Fibroblast of lung (primary cell): ENCODE measurements around the gene YKT6. TPM values are rescaled to one million over a fixed set of nuclear protein-coding genes. Genes with fewer than 3 reads are reported as not detected.
"Not testable (repeated sequence)": the region's sequence is repeated elsewhere in the genome, so short reads cannot be mapped to it uniquely, and the experiment has no call there.

Experiments used
- DNase-seq, 2 donors: peaks; one replicate each; pipeline versions ENCODE4 v3.0.0 to v3.0.0-alpha.2; 2010; ENCODE audit warnings: low read depth in 2 of 2
- H2AFZ ChIP-seq: 2 replicates; pipeline ENCODE4 v1.5.1; 2012; ENCODE audit warnings: low read length, control low read depth, inconsistent platforms
- H3K27ac ChIP-seq: 2 replicates; pipeline ENCODE4 v1.5.1; 2011; ENCODE audit warnings: low read length, control low read depth; ENCODE audit not compliant: insufficient read depth
- H3K27me3 ChIP-seq: 2 replicates; pipeline ENCODE4 v1.5.1; 2011; ENCODE audit warnings: mild to moderate bottlenecking, low read length; ENCODE audit not compliant: control insufficient read depth, insufficient read depth
- H3K36me3 ChIP-seq: 2 replicates; pipeline ENCODE4 v1.5.1; 2011; ENCODE audit warnings: low read length; ENCODE audit not compliant: control insufficient read depth, insufficient read depth
- H3K4me1 ChIP-seq: 2 replicates; pipeline ENCODE4 v1.5.1; 2011; ENCODE audit warnings: low read length; ENCODE audit not compliant: control insufficient read depth, insufficient read depth; ENCODE audit errors: extremely low read depth
- H3K4me2 ChIP-seq: 2 replicates; pipeline ENCODE4 v1.5.1; 2011; ENCODE audit warnings: low read length, control low read depth; ENCODE audit not compliant: insufficient read depth; ENCODE audit errors: extremely low read depth
- H3K4me3 ChIP-seq, 4 experiments: fragments of 200-600 bp in 1 of 4; sonication (generic) in 1 of 4; replicated peaks in 1 of 4; 2 replicates each; pipeline ENCODE4 v1.5.1; 2011 to 2016; ENCODE audit warnings: low read length in 4 of 4, low read depth in 3 of 4, mild to moderate bottlenecking in 3 of 4, control low read depth in 2 of 4, inconsistent platforms in 1 of 4, mixed read lengths in 1 of 4; ENCODE audit not compliant: insufficient read depth in 1 of 4; ENCODE audit errors: control extremely low read depth in 1 of 4
- H3K79me2 ChIP-seq: 2 replicates; pipeline ENCODE4 v1.5.1; 2012; ENCODE audit warnings: mild to moderate bottlenecking, low read length, inconsistent platforms; ENCODE audit not compliant: control insufficient read depth, insufficient read depth
- H3K9ac ChIP-seq: 2 replicates; pipeline ENCODE4 v1.5.1; 2011; ENCODE audit warnings: mild to moderate bottlenecking, low read length, control low read depth; ENCODE audit not compliant: insufficient read depth
- H3K9me3 ChIP-seq: 2 replicates; pipeline ENCODE4 v1.5.1; 2012; ENCODE audit warnings: low read depth, low read length; ENCODE audit not compliant: control insufficient read depth, insufficient read depth
- H4K20me1 ChIP-seq: 2 replicates; pipeline ENCODE4 v1.5.1; 2011; ENCODE audit warnings: low read length; ENCODE audit not compliant: control insufficient read depth, insufficient read depth; ENCODE audit errors: extremely low read depth
- EZH2 ChIP-seq: IDR thresholded peaks from 2 replicates; pipeline ENCODE4 v1.5.1; 2012; ENCODE audit warnings: low read length, control low read depth, mild to moderate bottlenecking; ENCODE audit errors: missing control alignments
- polyA plus RNA-seq, 2 donors: library from polyadenylated mRNA; depleted of rRNA in 1 of 2; stranded (reverse) in 1 of 2; unstranded in 1 of 2; fragments of >200 nt; gene quantifications; 2 replicates each; pipeline ENCODE4 v1.2.1, GENCODE V29; 2011 to 2012; ENCODE audit warnings: missing spikeins in 1 of 2
- total RNA-seq: library from RNA; depleted of rRNA; stranded (reverse); fragments of >200 nt; gene quantifications from 2 replicates; pipeline ENCODE4 v1.2.1, GENCODE V29; 2014
- TF ChIP-seq, protein P1 (sequence below), 2 donors: IDR thresholded peaks in 1 of 2; conservative IDR thresholded peaks in 1 of 2; 1 replicate in 1 of 2; 2 replicates in 1 of 2; pipeline ENCODE4 v1.5.1; 2011 to 2012; ENCODE audit warnings: low read length in 2 of 2, control low read depth in 1 of 2, inconsistent platforms in 1 of 2, low read depth in 1 of 2, mild to moderate bottlenecking in 1 of 2

Gene YKT6
- total and polyA plus RNA-seq, 2 donors (not counting 1 experiment from before 2014, with no cell fraction given): 90.0 to 99.0 TPM

DNA sequence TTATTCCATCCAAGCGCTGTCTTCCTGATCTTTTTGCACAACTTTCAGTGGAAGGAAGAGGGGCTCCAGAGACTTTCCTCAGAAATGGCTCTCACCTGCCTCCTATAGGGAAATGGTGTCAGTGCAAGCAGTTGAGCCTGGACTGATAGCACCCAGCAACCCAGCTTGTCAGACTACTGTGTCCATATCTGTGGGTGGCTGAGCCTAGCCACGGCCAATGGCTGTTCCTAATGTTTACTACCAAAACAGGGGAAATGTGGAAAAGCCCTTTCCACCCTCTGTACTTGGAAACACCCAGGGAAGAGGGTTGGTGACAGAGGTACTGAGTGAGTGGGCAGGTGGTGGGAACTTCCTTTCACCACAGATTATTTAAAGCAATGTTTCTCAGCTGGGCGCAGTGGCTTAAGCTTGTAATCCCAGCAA, 4.3 kb upstream of the YKT6 start:
- Histone ChIP-seq H3K79me2 (peaks cover 5% of the 10 kb centered on the region), H3K4me3 (no peak overlapping the region), H2AFZ (no peak overlapping the region), H3K36me3 (no peaks in the 10 kb centered on the region), H3K4me1 (no peaks in the 10 kb centered on the region), H3K4me2 (no peak overlapping the region), H4K20me1 (no peaks in the 10 kb centered on the region), H3K27ac (no peak overlapping the region), H3K27me3 (peaks cover 5% of the 10 kb centered on the region), H3K9ac (no peak overlapping the region), H3K9me3 (no peaks in the 10 kb centered on the region)
- peak; percentile 30 to 62 for DNase-seq
- no peak for TF ChIP-seq EZH2
- TF ChIP-seq, protein P1, sequence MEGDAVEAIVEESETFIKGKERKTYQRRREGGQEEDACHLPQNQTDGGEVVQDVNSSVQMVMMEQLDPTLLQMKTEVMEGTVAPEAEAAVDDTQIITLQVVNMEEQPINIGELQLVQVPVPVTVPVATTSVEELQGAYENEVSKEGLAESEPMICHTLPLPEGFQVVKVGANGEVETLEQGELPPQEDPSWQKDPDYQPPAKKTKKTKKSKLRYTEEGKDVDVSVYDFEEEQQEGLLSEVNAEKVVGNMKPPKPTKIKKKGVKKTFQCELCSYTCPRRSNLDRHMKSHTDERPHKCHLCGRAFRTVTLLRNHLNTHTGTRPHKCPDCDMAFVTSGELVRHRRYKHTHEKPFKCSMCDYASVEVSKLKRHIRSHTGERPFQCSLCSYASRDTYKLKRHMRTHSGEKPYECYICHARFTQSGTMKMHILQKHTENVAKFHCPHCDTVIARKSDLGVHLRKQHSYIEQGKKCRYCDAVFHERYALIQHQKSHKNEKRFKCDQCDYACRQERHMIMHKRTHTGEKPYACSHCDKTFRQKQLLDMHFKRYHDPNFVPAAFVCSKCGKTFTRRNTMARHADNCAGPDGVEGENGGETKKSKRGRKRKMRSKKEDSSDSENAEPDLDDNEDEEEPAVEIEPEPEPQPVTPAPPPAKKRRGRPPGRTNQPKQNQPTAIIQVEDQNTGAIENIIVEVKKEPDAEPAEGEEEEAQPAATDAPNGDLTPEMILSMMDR (conservative IDR thresholded peaks at IDR 0.05 in 1 of 2, IDR thresholded peaks at IDR 0.05 in 1 of 2; ENCODE audit: low read depth in 1 of 2, low read length in 2 of 2): peak; percentile 83 to 94

DNA sequence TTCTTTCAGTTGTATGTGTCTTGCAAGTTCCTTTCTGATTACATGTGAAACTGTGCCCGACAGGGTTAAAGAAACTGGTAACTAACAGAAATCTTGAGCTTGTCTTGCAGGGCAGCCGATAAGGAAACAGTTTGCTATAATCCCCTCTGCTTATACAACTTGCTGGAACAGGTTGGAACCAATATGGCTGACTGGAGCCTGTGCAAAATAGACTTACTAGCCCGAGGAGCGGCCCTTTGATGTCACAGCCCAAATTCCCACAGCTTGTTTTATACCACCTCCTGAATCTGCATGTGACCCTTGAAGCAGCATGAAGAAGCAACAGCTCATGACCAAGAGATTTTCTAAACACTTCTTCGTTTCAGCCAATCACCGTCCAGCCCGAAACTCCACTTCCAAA, 3.3 kb upstream of the YKT6 start:
- H3K27ac ChIP-seq: no peak overlapping the region
- H2AFZ ChIP-seq: no peak overlapping the region
- H3K4me3 ChIP-seq: no peak overlapping the region
- no peaks in the 10 kb centered on the region for H3K9me3 ChIP-seq
- no peaks in the 10 kb centered on the region for H4K20me1 ChIP-seq
- peaks cover 5% of the 10 kb centered on the region for H3K27me3 ChIP-seq
- H3K9ac ChIP-seq: no peak overlapping the region
- H3K4me1 ChIP-seq: no peaks in the 10 kb centered on the region
- no peaks in the 10 kb centered on the region for H3K36me3 ChIP-seq
- no peak overlapping the region for H3K4me2 ChIP-seq
- DNase-seq: no peak
- TF ChIP-seq, protein P1 (conservative IDR thresholded peaks at IDR 0.05 in 1 of 2, IDR thresholded peaks at IDR 0.05 in 1 of 2; ENCODE audit: low read depth in 1 of 2, low read length in 2 of 2): no peak
- no peak for TF ChIP-seq EZH2
- H3K79me2 ChIP-seq: peaks cover 15% of the 10 kb centered on the region

DNA sequence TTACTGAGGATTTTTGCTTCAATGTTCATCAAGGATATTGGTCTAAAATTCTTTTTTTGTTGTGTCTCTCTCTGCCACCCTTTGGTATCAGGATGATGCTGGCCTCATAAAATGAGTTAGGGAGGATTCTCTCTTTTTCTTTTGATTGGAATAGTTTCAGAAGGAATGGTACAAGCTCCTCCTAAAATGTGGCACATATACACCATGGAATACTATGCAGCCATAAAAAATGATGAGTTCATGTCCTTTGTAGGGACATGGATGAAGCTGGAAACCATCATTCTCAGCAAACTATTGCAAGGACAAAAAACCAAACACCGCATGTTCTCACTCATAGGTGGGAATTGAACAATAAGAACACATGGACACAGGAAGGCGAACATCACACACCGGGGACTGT, 615 bp upstream of the YKT6 start:
- H3K9me3 ChIP-seq, H3K27ac ChIP-seq, H3K9ac ChIP-seq, H2AFZ ChIP-seq, H3K36me3 ChIP-seq, DNase-seq, H3K4me3 ChIP-seq, H3K4me2 ChIP-seq, H4K20me1 ChIP-seq, H3K4me1 ChIP-seq, H3K27me3 ChIP-seq: not testable (repeated sequence)
- H3K79me2 ChIP-seq: peaks cover 37% of the 10 kb centered on the region
